GM19438 (cell line): ENCODE data around the gene PAGE4.

Source experiments
- ATAC-seq: cut with Tn5 transposase; IDR thresholded peaks from one replicate; pipeline ENCODE4 v1.9.1; 2021; ENCODE audit warnings: low read depth; ENCODE audit not compliant: unreplicated experiment

PAGE4 gene

GRCh38 chrX:49829016-49829415, at the start of gene PAGE4:
PAGE4 (plus strand) TSS chrX:49829303; CDS start chrX:49830429, 1,126 bp downstream.
- no peak for ATAC-seq

GRCh38 chrX:49784747-49785280, 44.3 kb upstream of the PAGE4 start:
- no peak for ATAC-seq

GRCh38 chrX:49792376-49792775, 36.7 kb upstream of the PAGE4 start:
- no peak for ATAC-seq

GRCh38 chrX:49793686-49794085, 35.4 kb upstream of the PAGE4 start:
- no peak for ATAC-seq

GRCh38 chrX:49799828-49800227, 29.3 kb upstream of the PAGE4 start:
- no peak for ATAC-seq

- ATAC-seq = no peak
Observed at GRCh38 chrX:49809891-49810632, 19.0 kb upstream of the PAGE4 start.

- no peak for ATAC-seq
Observed at GRCh38 chrX:49812177-49812576, 16.9 kb upstream of the PAGE4 start.

- no peak for ATAC-seq
Observed at GRCh38 chrX:49816435-49816834, 12.7 kb upstream of the PAGE4 start.

GRCh38 chrX:49838374-49838773, 9.3 kb downstream of the PAGE4 start:
- no peak for ATAC-seq

GRCh38 chrX:49840679-49841078, 11.6 kb downstream of the PAGE4 start:
- peak; percentile 51 for ATAC-seq

- no peak for ATAC-seq
Observed at GRCh38 chrX:49842621-49843020, 13.5 kb downstream of the PAGE4 start.

GRCh38 chrX:49844611-49845010, 15.5 kb downstream of the PAGE4 start:
- ATAC-seq = no peak

GRCh38 chrX:49845701-49846403, 16.7 kb downstream of the PAGE4 start:
- ATAC-seq = no peak

- no peak for ATAC-seq
Observed at GRCh38 chrX:49846522-49846921, 17.4 kb downstream of the PAGE4 start.

- ATAC-seq = no peak
Observed at GRCh38 chrX:49848275-49848674, 19.2 kb downstream of the PAGE4 start.

GRCh38 chrX:49850028-49850427, 20.9 kb downstream of the PAGE4 start:
- ATAC-seq = no peak

- no peak for ATAC-seq
Observed at GRCh38 chrX:49853661-49854060, 24.6 kb downstream of the PAGE4 start.

GRCh38 chrX:49856819-49857218, 27.7 kb downstream of the PAGE4 start:
- ATAC-seq = no peak

- ATAC-seq = no peak
Observed at GRCh38 chrX:49858341-49858740, 29.2 kb downstream of the PAGE4 start.

- no peak for ATAC-seq
Observed at GRCh38 chrX:49859491-49859890, 30.4 kb downstream of the PAGE4 start.

GRCh38 chrX:49860867-49861535, 31.9 kb downstream of the PAGE4 start:
- no peak for ATAC-seq
